GM18511 (cell line): Measurements from ENCODE around the gene CAMTA1.

Experiments
- ATAC-seq: cut with Tn5 transposase; IDR thresholded peaks from one replicate; pipeline ENCODE4 v1.9.1; 2021; ENCODE audit warnings: mild to moderate bottlenecking, moderate library complexity; ENCODE audit not compliant: unreplicated experiment

CAMTA1 gene

DNA sequence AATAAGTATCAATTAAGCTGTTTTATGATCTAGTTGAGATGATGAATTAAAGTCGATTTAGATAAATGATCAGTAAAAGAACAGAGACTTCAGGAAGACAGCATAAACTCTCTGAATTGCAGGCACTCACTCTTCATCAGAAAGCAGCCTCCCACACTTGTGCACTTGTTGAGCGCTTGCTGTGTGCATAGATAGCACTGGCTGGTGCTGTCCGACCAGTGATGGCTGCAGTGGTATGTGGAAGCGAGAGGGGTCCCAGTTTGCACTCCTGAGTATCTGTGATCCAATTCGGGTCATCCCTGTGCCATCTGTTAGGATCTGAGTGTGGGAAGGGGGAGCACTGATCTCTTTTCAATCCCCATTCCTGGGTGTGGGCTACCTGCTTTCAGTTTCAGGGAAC lies 137.8 kb downstream of the CAMTA1 start:
- ATAC-seq, result no peak

DNA sequence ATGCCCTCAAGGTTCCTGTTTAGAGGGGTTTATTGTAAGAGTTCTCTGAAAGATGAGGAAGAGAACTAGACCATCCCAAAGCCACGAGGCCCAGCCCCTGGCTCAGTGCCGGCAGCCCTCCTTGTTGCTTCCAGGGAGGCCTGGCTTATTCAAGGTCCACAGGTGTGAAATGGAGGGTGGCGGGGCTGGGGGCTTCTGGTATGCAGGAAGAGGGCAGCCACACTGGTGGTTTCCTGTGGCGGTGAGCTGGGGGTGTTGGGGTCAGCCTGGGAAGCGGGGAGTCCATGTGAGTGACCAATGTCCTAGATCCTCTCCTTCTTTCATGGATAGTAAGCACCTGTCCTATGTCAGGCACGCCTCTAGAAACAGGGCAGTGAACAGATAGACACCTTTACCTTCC lies 138.2 kb downstream of the CAMTA1 start:
- no peak for ATAC-seq

- no peak for ATAC-seq
These were observed 139.0 kb downstream of the CAMTA1 start for GRCh38 chr1:6923955-6924881.

DNA sequence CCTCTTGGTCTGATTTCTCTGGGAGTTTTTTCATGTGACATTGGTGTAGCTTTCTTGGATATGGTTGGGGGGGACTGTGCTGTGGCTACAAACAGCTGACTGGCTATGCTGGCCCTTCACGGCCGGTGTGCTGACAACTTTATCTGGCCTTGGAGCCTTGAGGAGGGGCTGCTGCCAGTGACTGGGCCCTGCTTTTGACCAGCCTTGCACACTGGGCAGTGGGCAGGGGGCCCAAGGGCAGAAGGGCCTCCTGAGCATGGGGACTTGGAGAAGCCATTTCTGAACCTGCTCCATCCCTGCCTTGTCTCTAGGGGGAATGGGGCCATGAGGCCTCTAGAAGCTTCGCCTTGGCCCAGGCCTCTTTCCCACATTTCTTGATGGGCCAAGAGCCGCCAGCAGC lies 139.6 kb downstream of the CAMTA1 start:
- no peak for ATAC-seq

DNA sequence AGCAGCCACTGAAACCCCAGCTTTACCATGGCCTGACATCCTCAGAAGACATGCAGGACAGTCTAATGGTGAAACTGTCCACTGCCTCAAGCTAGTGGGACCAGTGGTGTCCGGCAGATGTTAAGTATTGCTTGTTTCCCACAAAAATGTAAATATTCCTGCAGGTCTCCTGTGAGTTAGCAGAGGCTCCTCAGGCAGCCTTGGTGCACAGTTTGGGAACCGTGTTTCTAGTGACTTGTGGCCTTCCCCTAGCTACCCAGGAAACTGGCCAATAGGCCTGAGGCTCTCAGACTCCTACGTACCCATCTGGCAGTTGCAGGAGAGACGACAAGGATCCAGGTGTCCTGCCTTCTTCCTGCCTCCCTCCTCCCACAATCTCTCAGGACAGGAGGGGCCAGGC lies 142.4 kb downstream of the CAMTA1 start:
- ATAC-seq, result no peak

- no peak for ATAC-seq
These were observed 143.0 kb downstream of the CAMTA1 start for GRCh38 chr1:6928106-6928885.

DNA sequence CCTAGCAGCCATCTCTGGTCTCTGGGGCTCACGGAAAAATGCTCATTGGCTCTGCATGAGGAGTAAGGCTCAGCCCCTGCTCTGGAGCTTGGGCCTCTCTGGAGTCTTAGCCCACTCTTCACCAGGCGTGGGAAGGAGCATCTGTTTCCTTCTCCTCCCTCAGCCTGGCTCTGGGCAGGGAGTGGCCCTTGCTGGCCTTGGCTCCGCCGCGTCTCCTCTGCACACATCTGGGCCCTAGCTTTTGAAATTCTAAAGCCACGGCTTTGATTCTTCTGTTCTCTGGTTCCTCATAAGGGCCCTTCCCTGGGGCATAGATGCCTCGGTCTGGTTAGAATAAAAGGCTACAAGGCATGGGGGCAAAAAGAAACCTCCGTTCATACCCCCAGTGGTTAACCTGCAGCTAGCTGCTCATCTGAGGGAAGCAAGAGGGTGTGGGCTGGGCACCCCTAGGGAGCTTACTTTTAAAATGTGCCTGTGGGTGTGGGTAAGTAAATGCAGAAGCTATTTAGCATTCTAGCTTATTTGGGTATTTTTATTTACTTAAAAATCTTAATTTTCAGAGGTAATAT lies 145.6 kb downstream of the CAMTA1 start:
- ATAC-seq, result no peak

DNA sequence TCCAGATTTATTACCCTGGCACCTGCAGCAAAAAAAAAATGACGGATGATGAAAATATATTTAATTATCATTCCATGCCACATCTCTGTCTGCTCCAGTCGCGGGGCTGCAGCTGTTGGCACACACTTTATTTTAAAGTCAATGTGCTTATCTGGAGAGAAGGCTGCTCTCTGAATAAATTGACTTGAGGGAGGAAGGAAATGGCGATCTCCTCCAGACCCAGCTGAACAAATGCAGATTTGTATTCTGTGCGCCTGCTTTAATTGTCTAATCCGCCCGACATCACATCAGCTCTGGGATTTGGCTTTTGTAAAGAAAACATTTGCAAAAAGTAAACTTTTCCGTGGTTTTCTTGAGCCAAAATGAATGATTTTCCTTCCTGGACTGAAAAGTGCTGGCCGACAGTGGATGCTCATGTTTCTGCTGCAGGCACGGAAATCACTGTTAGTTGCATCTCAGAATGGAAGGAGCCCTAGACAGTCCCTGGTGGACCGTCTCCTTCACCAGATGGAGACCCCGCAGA lies 150.2 kb downstream of the CAMTA1 start:
- ATAC-seq, result no peak

DNA sequence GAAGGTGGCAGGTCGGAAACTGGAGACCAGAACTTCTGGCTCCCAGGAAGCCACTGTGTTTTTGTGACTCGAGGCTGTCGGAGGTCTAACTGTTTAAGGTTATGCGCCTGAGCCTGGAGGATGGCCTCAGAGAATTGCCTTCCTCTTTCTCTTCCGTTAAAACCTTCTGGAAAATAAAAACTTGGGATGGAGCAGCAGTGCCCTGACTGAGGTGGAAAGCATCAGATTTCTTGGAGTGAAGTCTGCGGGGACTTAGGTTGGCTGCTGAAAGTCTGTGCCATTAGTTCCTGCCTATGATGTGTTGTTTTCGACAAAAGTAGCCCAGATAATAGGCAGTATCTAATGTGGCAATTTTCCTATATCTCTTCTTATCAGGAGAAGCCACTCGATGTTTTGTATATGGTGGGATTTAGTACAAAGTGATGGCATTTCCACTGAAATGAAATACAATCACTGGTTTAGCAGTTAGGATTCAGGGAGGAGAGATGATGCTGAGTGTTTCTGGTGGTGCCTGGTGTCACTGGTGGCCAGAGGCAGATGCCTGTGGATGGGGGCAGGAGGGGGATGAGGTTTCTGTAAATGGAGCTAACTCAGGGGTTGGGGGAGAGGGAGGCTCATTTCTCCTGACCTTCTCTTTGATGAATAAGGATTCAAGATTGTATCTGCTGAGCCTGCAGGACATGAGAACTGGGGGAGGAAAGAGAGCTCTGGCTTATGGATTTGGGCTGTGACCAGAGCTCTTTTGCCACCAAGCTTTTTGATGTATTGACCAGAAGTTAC lies 150.8 kb downstream of the CAMTA1 start:
- no peak for ATAC-seq

- ATAC-seq, result no peak
These were observed 151.8 kb downstream of the CAMTA1 start for GRCh38 chr1:6937048-6937447.

GRCh38 chr1:6939363-6939762 lies 154.1 kb downstream of the CAMTA1 start:
- no peak for ATAC-seq

GRCh38 chr1:6941786-6942185 lies 156.5 kb downstream of the CAMTA1 start:
- no peak for ATAC-seq

GRCh38 chr1:6942990-6943389 lies 157.7 kb downstream of the CAMTA1 start:
- no peak for ATAC-seq

DNA sequence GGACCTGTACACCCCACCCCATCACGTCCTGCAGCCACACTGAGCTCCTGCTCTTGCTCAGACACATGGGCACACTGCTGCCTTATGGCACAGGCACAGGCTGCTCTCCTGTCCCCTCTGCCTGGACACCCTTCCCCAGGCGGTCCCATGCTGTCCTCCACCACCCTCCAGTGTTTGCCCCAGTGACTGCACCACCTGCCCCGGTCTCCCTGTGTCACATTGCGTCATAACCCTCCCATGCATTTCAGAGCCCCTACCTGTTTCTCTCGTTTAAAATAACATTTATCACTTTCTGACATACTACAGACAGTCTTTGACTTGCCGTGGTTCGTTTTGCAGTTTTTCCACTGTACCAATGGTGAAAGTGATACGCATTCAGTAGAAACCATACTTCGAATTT lies 159.2 kb downstream of the CAMTA1 start:
- no peak for ATAC-seq

GRCh38 chr1:6947952-6948351 lies 162.7 kb downstream of the CAMTA1 start:
- no peak for ATAC-seq

DNA sequence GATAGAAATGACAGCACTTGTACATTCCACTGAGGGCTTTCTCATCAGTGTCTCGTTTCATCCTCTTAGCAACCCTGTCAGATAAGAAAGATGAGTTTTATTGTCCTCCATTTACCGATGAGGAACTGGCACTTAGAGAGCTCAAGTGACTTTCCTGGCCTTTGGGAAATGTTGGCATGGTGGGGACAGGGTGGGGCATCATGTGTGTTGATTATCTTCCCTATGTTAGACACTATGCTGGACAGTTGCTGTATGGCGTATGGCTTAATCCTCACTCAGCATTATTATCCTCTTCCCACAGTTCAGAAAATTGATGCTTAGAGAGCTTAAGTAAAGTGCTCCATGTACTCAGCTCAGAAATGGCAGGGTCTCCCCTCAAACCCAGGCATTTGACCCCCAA lies 163.2 kb downstream of the CAMTA1 start:
- no peak for ATAC-seq

GRCh38 chr1:6948861-6949260 lies 163.6 kb downstream of the CAMTA1 start:
- no peak for ATAC-seq

DNA sequence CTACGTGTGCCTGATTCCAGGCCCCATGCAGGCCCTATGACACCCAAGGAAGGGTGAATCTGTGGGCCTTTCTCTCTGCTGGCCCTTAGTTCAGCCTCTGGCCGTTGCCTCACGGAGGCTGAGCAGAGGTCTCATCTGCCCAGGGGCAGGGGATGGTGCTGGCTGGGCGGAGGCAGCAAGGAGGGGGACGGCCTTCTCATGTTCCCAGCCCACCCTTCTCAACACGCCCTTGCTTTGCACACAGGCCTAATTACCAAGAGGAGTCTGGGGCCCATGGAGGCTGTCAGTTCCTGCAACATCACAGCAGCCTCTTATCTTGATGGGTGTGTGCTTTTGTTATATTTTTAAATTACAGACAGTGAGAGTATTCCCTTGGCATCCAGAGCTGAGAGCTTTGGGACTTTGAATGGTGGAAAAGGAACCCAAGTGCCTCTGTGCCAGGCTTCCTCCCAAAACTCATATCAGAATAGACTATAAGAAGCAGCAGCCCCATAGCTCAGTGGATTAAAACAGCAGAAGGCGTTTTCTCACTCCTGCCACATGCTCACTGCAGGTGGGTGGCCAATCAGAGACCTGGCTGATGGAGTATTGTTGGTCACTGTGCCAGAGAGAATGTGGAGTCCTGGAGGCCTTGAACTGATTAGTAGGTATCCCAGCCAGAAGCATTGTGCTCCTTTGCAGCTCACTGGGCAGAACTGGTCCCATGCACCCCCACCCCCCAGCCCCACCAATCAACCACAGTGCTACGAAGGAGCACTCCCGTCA lies 164.9 kb downstream of the CAMTA1 start:
- ATAC-seq, result no peak

- ATAC-seq, result no peak
These were observed 166.3 kb downstream of the CAMTA1 start for GRCh38 chr1:6951536-6951935.

DNA sequence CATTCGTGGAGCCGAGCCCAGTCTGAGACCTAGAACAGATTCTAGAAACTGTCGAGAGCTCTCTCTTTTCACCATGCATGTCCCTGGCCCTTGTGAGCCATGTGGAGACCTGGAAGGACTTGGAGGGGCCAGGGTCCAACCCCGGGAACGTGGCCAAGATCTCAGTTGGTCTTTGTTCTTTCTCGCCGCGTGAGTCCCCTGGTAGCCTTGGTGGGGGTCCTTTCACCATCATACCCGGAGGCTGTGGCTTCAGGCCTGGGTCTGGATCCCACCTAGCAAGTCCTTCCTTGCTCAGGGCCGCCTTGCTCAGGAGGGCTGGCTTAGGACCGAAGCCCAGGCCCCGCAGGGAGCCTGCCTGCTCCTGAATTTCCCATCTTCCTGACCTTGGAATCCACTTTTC lies 168.0 kb downstream of the CAMTA1 start:
- no peak for ATAC-seq
